Raji (cell line): Measurements from ENCODE around the gene FAM83G.
"Not testable (repeated sequence)": the region's sequence is repeated elsewhere in the genome, so short reads cannot be mapped to it uniquely, and the experiment has no call there.

Experiments
- POLR2A ChIP-seq: IDR thresholded peaks from 2 replicates; pipeline ENCODE4 v1.6.1; 2011; ENCODE audit warnings: low read depth, low read length, control low read depth; ENCODE audit not compliant: insufficient read depth

FAM83G gene

GRCh38 chr17:19004421-19005136 is at the start of gene FAM83G:
Gene FAM83G, minus strand, starts transcription at chr17:19004764. Its CDS starts 723 bp downstream, at chr17:19004041.
- peak; percentile 72 for TF ChIP-seq POLR2A

GRCh38 chr17:19046782-19047375 is 42.3 kb upstream of the FAM83G start, which contains the start of gene GRAP:
Gene GRAP, minus strand, starts transcription at chr17:19046957. Its CDS starts 31 bp downstream, at chr17:19046926.
- TF ChIP-seq POLR2A, result not testable (repeated sequence)

DNA sequence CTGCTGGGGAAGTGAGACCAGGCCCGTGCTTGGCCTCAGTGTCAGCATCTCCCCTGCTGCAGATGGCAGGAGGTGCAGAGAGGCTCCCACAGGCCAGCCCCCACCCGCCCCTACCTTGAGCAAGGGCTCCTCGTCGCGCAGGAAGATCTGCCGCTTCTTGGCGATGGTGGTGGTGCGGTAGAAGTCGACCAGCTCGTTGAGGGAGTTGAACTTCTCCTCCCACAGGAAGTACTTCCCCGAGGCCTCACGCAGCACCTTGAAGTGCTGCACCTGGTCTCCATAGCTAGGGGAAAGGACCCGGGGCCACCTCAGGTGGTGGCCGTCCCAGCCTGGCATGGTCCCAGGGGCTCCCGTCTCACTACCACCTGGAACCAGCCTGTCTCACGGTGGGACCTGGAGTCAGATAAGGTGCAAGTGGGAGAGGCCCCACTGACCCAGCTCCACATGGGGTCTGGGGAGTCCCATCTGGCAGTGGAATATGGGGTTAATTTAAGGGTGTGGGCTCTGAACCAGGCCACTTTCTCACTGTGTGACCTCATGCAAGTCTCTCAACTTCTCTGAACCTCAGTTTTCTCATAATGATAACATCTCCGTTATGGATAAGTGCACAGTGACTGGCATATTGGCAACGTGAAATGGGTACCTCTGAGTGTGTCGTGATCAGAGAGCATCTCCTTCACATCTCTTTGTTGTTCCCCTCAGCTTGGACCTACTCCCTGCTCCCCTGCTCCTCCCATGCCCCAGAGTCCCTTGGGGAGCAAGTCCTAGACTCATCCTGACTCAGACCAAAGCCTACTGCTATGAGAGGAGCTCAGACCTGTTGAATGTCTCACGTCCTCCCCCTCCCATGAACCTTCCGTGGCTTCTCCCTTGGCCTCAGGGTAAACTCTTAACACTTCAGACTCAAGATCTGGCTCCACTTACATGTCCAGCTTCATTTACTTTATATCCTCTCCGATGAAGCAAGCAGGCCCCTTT is 19.8 kb upstream of the FAM83G start:
- no peak for TF ChIP-seq POLR2A

DNA sequence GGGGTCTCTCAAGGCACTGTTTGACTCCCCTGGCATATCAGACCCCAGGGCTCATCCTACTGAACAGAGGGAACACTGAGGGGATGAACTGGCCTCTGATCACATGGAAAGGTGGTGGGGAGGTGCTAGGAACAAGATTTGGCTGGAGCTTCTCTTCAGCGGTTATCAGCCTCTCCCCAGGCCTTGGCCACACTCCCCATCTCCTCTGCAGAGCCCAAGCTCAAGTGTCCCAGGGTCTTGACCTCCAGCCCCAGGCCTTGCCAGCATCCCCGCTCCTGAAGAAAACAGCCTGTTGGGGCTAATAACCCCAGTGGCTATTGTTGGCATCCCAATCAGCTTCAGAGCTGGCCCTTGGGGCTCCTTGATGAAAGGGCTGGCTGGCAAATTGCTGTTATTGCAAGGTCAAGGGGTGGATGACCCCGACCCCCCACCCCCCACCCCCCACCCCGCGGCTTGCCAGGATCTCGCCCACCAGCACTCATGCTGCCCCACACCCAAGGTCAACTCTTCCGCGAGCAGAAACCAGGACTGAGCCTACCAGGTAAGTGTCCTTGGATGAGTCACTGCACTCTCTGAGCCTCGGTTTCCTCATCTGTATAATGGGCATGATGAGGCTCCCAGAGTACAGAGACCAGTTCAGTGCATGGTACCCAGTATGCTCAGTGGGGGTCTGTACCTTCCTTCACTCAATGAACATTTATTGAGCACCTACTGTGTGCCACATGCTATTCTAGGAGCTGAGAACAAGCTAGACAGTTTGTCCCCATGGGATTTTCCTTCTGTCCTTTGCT is 18.8 kb upstream of the FAM83G start:
- TF ChIP-seq POLR2A, result no peak

DNA sequence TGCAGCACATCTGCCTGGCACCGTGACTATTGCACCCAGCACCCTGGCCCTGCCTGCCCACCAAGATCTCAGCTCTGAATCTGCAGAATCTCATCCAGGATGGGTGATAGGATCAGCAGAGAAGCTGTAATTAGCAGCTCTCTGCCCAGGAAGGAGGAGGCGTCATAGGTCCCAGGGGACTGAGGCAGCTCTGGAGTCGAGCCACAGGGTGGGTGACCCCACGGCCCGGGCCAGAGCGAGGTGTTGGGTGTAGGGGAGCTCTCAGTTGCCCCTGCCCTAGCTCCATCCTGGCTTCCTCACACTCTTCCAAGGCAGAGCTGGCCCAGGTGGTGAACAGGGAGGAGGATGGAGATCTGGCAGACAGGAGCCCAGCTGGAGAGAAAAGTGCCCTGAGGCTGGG is 18.2 kb upstream of the FAM83G start:
- TF ChIP-seq POLR2A, result no peak

DNA sequence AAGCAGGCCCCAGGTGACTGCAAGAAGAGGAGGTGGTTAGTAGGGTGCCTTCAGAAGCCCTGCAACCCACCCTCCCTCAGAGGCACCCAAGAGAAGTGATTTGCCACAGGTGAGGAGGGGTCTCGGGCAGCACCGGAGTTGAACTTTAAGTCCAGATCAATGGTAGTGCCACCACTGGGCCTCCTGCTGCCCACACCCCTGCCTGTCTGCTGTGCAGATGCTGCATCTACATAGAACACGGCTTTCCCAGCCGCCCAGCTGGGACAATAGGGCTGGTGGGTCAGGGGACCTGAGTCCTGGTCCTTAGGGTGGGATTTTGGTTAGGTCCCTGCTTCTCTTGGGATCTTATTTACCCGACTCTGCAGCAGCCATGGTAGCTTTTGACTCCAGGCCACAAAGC is 17.6 kb upstream of the FAM83G start:
- no peak for TF ChIP-seq POLR2A

GRCh38 chr17:19021622-19022083 is 17.1 kb upstream of the FAM83G start:
- TF ChIP-seq POLR2A, result no peak

DNA sequence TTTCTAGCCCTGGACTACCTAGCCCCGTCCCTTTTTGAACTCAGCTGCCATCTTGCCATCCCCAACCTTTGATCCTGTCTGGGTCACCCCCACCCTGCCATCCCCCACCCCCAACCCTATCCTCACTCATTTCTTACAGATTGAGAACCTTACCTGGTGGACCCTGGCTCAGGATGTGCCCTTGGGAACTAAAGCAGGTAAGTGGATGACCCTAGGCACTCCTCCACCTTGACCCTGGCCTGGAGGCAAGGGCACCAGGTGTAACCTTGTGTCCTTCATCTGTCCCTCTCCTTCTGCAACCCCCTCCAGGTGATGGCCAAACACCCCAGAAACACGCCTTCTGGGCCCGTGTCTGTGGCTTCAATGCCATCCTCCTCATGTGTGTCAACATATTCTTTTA is 15.5 kb upstream of the FAM83G start:
- TF ChIP-seq POLR2A, result no peak

- TF ChIP-seq POLR2A, result no peak
These were observed 14.7 kb upstream of the FAM83G start for GRCh38 chr17:19019041-19019941.

DNA sequence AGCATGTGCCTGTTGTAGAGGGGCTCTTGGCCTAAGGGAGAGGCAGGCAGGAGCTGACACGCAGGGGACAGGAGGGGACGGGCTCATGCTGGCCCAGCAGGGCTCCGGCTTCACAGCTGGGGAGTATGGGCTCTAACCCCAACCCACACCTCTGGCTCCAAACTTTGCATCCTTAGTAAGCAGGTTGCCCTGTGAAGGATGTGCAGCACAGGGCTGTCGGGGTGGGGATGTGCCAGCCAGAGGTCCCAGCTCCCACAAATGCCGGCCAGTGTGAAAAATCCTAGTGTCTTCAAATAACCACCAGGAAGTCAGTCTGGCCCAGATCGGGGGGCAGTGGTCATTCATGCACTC is 14.0 kb upstream of the FAM83G start:
- TF ChIP-seq POLR2A, result no peak

- TF ChIP-seq POLR2A, result 0 out of 2 replicates have a peak, but pooled peaks have one; percentile 8
These were observed 13.4 kb upstream of the FAM83G start for GRCh38 chr17:19017804-19018599.

- TF ChIP-seq POLR2A, result no peak
These were observed 12.8 kb upstream of the FAM83G start for GRCh38 chr17:19017401-19017800.

DNA sequence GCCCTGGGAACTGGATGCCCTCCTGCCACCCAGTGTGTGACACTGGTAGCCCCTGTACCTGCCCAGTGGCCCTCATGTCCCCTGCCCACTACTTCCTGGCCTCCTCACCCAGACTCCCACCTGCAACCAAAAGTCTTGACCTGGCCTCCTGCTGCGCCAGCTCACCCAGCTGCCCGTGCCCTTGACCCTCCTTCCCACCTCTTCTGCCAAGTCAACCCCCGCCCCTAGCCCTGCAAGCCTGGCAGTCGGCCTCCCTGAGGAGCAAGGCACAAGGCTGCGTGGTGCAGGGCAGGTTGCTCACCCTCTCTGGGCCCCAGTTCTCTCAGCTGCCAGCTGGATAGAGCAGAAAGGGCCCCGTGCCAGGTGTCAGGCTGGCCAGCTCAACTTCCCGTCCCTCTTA is 12.3 kb upstream of the FAM83G start:
- TF ChIP-seq POLR2A, result no peak

DNA sequence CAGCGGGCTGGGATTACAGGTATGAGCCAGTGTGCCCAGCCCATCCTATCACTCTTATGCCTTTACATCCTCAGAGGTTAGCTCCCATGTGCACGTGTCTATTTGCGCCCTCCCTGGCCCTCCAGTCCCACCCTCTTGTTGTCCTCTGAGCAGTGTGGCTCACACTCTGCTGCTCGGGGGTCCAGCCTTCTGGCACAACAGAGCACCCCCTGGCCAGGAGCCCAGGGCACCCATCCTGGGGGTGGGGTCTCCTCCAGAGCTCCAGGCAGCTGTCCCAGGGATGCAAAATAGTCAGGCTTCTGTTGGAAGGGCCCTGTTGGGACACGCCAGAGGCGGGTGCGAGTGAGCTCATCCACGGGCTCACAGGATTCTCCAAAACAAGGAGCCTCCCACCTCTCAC is 11.7 kb upstream of the FAM83G start:
- no peak for TF ChIP-seq POLR2A
